Progenitor cell of endocrine pancreas (in vitro differentiated cells): Measurements from ENCODE around the gene EDIL3. TPM values are rescaled to one million over a fixed set of nuclear protein-coding genes. Genes with fewer than 3 reads are reported as not detected.

Experiments
- DNase-seq: peaks from one replicate; pipeline ENCODE4 v3.0.0; 2021; ENCODE audit warnings: low spot score; ENCODE audit not compliant: unreplicated experiment
- H3K27ac Mint-ChIP-seq: 2 replicates; pipeline ENCODE4 v1.8.0; 2021; ENCODE audit warnings: mild to moderate bottlenecking, moderate library complexity, mixed read lengths
- H3K27me3 Mint-ChIP-seq: 2 replicates; pipeline ENCODE4 v1.8.0; 2021; ENCODE audit warnings: mixed read lengths
- H3K36me3 Mint-ChIP-seq: 2 replicates; pipeline ENCODE4 v1.8.0; 2022; ENCODE audit warnings: mixed read lengths; ENCODE audit not compliant: insufficient read depth
- H3K4me1 Mint-ChIP-seq: 2 replicates; pipeline ENCODE4 v1.8.0; 2021; ENCODE audit warnings: low read depth, mixed read lengths
- H3K4me3 Mint-ChIP-seq: 2 replicates; pipeline ENCODE4 v1.8.0; 2021; ENCODE audit warnings: low read depth, mild to moderate bottlenecking, moderate library complexity, mixed read lengths
- H3K9me3 Mint-ChIP-seq: 2 replicates; pipeline ENCODE4 v1.8.0; 2021; ENCODE audit warnings: low read depth, mixed read lengths
- total RNA-seq: library from RNA; stranded (reverse); gene quantifications from 2 replicates; pipeline ENCODE4 v1.2.1, GENCODE V29; 2021
- TF ChIP-seq, protein P1 (sequence below): fragments of 200-600 bp; sonication (generic); IDR thresholded peaks from one replicate; pipeline ENCODE4 v1.5.0; 2021; ENCODE audit warnings: antibody characterized with exemption, mild to moderate bottlenecking; ENCODE audit not compliant: unreplicated experiment

Gene EDIL3
- total RNA-seq, 1 donor from 2014 or later = 4.8 TPM

GRCh38 chr5:84364043-84364442 is 20.6 kb downstream of the EDIL3 start:
- H3K27me3 Mint-ChIP-seq = no peaks in the 10 kb centered on the region
- no peaks in the 10 kb centered on the region for H3K9me3 Mint-ChIP-seq
- no peak overlapping the region for H3K4me3 Mint-ChIP-seq
- H3K27ac Mint-ChIP-seq = no peak overlapping the region
- H3K4me1 Mint-ChIP-seq = no peaks in the 10 kb centered on the region
- no peaks in the 10 kb centered on the region for H3K36me3 Mint-ChIP-seq
- TF ChIP-seq, protein P1, sequence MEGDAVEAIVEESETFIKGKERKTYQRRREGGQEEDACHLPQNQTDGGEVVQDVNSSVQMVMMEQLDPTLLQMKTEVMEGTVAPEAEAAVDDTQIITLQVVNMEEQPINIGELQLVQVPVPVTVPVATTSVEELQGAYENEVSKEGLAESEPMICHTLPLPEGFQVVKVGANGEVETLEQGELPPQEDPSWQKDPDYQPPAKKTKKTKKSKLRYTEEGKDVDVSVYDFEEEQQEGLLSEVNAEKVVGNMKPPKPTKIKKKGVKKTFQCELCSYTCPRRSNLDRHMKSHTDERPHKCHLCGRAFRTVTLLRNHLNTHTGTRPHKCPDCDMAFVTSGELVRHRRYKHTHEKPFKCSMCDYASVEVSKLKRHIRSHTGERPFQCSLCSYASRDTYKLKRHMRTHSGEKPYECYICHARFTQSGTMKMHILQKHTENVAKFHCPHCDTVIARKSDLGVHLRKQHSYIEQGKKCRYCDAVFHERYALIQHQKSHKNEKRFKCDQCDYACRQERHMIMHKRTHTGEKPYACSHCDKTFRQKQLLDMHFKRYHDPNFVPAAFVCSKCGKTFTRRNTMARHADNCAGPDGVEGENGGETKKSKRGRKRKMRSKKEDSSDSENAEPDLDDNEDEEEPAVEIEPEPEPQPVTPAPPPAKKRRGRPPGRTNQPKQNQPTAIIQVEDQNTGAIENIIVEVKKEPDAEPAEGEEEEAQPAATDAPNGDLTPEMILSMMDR = no peak
- DNase-seq = no peak

GRCh38 chr5:84362061-84362720 is 22.5 kb downstream of the EDIL3 start:
- Mint-ChIP-seq H3K27ac (no peak overlapping the region), H3K9me3 (no peaks in the 10 kb centered on the region), H3K4me1 (no peaks in the 10 kb centered on the region), H3K36me3 (no peaks in the 10 kb centered on the region), H3K4me3 (no peak overlapping the region), H3K27me3 (no peaks in the 10 kb centered on the region)
- no peak for DNase-seq
- TF ChIP-seq, protein P1 = no peak

DNA sequence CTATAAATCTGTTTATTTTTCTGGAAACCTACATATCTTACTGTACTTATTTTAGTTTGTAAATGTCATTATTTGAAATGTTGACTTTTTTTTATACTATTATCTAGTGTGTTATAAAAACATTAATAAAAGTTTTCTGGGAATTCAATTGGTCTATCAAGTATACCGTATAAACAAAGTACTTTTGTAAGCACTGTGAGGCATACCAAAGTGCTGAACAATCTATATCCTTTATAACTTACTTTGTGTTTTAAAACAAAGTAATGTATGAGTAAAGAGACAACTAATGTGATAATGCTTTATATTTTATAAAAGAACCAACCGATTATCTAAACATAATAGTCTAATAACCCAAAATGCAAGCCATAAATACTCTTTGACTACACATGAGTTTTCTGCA is 23.1 kb downstream of the EDIL3 start:
- no peak overlapping the region for H3K27ac Mint-ChIP-seq
- no peaks in the 10 kb centered on the region for H3K4me1 Mint-ChIP-seq
- no peaks in the 10 kb centered on the region for H3K9me3 Mint-ChIP-seq
- H3K36me3 Mint-ChIP-seq = no peaks in the 10 kb centered on the region
- DNase-seq = no peak
- no peaks in the 10 kb centered on the region for H3K27me3 Mint-ChIP-seq
- TF ChIP-seq, protein P1 = no peak
- H3K4me3 Mint-ChIP-seq = no peak overlapping the region

- Mint-ChIP-seq H3K27me3 (no peaks in the 10 kb centered on the region), H3K4me1 (no peaks in the 10 kb centered on the region), H3K9me3 (no peaks in the 10 kb centered on the region), H3K36me3 (no peaks in the 10 kb centered on the region), H3K27ac (no peak overlapping the region), H3K4me3 (no peak overlapping the region)
- no peak for DNase-seq
- TF ChIP-seq, protein P1 = no peak
These were observed 24.6 kb downstream of the EDIL3 start for GRCh38 chr5:84360056-84360455.

- no peak overlapping the region for H3K27ac Mint-ChIP-seq
- TF ChIP-seq, protein P1 = no peak
- no peak overlapping the region for H3K4me3 Mint-ChIP-seq
- no peaks in the 10 kb centered on the region for H3K9me3 Mint-ChIP-seq
- H3K36me3 Mint-ChIP-seq = no peaks in the 10 kb centered on the region
- DNase-seq = no peak
- no peaks in the 10 kb centered on the region for H3K27me3 Mint-ChIP-seq
- H3K4me1 Mint-ChIP-seq = no peaks in the 10 kb centered on the region
These were observed 30.6 kb downstream of the EDIL3 start for GRCh38 chr5:84354101-84354500.
